Stimulated activated CD8-positive, alpha-beta memory T cell treated with anti-CD3 and anti-CD28 coated beads, Interleukin-15, amount 100 ng/mL, for 24 hours (primary cell): ENCODE results near the gene ZCCHC2.

Source experiments
- DNase-seq: peaks from one replicate; pipeline ENCODE4 v3.0.0-alpha.2; 2020; ENCODE audit warnings: low read depth

ZCCHC2 gene

DNA sequence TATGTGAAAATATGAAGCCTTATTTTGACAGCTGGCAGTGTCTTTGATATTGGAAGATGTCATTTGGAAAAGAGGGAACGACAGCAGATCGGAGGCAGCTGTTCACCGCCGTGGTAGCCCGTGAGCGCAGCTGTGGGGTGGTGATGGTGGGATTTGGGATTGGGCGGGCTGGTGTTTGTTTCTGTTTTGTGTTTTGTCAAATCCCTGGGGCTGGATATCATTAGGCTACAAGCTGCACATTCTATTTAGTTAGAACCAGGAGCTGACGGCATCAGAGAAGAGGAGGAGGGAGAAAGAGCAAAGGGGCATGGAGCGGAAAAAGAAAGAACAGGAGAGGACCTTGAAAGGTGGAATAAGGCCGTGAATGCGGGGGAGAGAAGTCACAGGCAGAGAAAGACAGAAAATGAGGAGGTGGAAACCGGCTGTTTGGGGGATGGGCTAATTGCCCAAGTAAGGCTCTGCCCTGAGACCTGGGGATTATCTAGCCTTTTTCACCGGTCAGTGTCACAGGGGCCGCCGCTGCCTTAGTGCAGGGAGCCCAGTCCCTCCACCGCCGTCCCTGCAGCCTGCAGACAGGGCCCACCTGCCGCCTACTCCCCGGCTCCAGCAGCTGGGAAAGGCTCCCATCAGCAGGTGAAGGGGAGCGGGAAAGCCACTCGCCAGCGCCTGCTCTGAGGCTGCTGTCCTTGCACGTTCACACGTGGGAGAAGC is 88.0 kb downstream of the ZCCHC2 start:
- no peak for DNase-seq

DNA sequence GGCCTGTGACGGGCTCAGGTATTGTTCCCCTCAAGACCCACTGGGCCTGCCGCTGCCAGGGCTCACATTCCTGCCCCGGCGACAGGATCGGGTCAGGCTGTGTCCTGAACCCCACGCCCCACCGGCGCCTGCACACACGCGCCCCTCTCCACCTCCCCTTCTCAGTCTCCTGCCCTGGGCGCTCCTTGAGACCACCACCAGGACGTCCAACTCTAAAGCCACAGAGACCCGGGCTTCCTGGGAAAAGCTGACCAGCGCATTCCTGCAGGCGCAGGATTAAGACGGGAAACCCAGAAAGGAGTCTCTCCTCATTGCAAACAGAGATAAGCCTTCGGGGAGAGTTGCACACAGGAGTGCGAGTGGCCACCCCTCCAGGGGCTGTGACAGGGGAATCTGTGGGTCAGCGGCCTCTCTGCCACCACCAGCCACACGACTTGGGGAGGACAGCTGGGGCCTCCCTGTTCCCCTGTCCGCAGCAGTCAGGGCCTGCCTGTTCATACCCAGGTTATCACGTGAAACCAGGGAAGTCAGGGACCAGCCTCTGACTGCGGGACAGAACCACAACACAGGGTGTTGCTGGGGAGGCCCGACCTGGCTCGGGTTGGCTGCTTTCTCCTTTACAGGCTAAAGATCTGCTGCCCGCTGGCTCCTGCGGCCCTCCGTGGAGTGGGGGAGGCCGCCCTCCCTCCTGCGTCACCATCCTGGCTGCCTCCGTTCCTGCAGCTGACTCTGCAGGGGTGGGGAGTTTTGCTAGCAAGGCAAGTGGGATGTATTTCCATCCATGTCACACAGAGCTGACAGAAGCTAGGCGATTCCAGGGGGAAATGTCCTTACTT is 88.8 kb downstream of the ZCCHC2 start:
- no peak for DNase-seq

DNA sequence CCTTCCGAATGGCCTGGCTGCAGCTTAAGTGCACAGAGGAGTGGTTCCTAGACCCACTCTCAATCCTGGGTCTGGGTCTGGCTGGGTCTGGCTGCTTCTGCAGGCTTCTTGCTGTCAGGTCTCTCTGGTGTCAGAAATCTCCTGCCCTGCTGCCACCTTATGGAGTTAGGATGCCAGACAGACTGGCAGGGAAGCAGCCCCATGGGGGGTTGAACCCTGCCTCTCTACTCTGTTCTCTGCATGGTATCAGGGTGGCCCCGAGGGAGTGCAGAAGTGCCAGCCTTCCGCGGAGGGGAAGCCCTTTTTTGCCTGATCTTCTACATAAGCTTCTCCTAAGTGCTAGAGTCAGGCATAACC is 89.4 kb downstream of the ZCCHC2 start:
- no peak for DNase-seq

DNA sequence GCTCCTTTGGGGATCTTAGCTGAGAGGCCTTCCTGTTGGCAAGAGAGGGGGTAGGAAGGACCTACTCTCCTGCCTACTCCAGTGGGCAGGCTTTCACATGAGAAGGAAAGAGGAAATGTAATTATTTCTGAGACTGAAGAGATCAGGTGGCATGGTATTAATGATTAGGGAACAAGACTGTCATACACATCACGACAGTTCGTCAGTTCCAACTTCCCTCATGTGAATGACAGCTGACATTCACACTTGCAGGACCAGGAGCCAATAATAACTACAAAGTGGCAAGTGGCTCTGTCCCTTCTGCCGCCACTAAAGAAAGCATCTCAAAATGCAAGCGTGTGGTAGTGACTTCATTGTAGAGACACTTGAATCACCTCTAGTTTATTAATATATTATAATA is 90.0 kb downstream of the ZCCHC2 start:
- DNase-seq, result no peak

DNA sequence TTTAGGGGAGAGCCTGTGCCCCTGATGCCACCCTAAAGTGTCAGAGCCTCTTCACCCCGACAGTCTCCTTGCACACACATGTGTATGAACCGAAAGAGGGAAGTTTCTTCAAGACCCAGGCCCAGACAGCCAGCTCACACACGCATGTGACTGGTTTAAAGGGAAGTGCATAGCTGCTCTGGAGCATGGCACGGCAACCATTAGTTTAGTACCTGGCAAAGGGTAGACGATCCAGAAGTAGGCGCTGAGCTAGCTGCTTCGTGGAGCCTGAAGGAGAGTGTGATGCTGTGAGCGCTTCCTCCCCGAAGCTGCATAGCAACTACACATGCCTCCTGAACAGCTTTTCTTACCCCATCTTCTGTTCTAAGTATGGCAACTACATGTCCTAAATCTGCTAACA is 91.7 kb downstream of the ZCCHC2 start:
- DNase-seq, result no peak

DNA sequence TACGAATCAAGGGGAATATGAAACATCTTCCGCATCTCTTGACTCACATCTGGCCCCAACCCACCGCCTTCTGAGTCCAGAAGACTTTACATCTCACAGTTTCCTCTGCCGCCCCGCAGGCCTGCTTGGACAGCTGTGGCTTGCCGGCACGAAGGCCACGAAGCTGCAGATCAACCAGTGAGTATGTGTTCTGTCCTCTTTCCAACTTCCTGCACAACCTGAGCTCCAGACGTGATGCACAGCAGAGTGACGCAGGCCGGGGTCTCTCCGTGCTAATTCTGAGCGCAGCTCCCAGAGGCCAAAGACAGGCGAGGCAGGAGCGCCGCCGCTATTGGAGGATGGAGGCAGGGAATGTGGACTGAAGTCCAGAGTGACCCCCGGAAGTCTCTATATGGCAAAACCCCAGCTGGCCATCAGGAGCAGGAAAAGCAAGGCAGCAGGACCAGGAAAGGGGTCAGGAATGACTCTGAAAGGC is 93.5 kb downstream of the ZCCHC2 start:
- DNase-seq, result no peak

DNA sequence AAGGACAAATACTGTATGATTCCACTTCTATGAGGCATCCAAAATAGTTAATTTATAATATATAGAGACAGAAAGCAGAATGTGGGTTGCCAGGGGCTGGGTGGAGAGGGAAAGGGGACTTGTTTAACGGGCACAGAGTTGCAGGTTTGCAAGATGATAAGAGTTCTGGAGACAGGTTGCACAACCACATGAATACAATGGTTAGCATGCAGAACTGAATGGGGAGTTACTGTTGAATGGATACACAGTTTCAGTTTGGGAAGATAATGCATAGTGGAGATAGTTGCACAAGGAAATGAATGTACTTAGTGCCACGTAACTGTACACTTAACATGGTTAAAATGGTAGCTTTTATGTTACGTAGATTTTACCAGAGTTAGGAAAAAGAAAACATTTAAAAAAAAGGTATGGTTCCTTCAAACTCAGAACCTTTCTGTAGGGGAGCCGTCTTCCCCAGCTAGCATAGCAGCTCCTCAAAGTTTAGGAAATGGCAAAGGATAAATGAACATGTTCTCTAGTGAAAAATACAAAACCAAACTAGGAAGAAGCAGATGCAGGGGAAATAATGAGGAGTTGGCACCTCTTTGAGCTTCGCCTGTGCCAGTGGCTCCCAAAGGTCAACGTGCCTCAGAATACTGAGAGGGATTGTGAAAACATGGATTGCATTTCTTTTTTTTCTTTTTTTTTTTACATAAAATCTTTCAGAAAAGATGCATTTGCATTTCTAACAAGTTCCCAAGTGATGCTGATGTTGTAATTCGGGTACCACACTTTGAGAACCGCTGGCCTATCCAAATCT is 95.2 kb downstream of the ZCCHC2 start:
- DNase-seq, result no peak

DNA sequence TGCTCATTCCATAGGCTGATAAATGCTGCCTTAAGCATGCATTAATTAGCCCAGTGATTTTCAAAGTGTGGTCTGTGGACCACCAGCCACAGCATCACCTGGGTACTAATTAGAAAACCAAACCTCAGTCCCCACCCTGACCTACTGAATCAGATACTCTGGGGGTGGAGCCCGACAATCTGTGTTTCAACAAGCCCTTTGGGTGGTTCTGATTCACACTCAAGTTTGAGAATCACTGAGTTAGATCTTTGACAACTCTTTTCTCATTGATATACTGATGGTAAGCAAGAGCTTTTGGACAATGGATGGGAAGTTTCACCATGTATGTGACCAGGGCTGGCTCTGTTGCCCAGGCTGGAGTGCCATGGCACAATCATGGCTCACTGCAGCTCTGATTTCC is 95.9 kb downstream of the ZCCHC2 start:
- no peak for DNase-seq

DNA sequence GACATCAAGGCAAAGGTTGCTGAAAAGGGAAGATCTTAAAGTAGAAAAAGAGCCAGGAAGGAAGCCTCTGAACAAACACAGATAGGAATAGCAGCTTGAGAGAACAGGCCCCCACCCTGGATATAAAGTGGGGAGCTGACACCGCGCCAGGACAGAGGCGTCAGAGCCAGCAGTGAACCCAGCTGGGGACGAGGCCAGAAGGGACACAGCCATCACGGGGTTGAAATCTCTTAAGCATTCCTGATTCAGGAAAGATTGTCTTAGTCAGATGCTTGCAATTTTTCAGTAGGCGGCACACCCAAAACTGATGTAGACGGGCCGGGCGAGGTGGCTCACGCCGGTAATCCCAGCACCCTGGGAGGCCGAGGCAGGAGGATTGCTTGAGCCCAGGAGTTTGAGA is 98.7 kb downstream of the ZCCHC2 start:
- no peak for DNase-seq

DNA sequence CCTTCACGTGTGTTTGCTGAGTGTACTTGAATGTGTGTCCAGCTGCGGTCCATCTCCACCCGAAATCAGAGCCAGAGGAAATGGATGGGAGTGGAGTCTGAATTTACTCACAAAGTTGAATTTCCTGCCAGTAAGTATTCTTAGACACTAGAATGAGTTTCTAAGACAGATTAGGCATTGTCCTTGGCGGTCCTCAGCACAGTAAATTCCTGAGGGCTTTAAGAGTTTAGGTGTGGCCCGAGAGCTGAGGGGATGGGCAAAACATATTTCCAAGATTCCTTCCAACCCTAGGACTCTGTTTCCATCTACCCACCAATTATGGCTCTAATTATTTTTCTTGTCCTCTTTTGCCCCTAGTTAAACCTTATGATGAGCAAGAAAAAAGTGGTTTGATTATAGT is 102.2 kb downstream of the ZCCHC2 start:
- no peak for DNase-seq
